Liver (tissue), 9 donors: ENCODE measurements around the gene GALK1. TPM values are rescaled to one million over a fixed set of nuclear protein-coding genes. Genes with fewer than 3 reads are reported as not detected.
"Not testable (repeated sequence)": the region's sequence is repeated elsewhere in the genome, so short reads cannot be mapped to it uniquely, and the experiment has no call there.

ENCODE experiments used
- DNase-seq: peaks from one replicate; pipeline ENCODE4 v3.0.0-alpha.2; 2017; ENCODE audit warnings: low spot score
- H3K27ac ChIP-seq, 2 donors: one replicate each; pipeline ENCODE4 v1.7.0; 2013; ENCODE audit warnings: inconsistent platforms in 2 of 2, low read length in 2 of 2, control low read depth in 1 of 2, low read depth in 1 of 2, mild to moderate bottlenecking in 1 of 2
- H3K27me3 ChIP-seq, 4 donors: one replicate each; pipeline versions ENCODE4 v1.6.1 to v1.7.0; 2013; ENCODE audit warnings: low read length in 3 of 4, inconsistent platforms in 1 of 4, mild to moderate bottlenecking in 1 of 4, moderate library complexity in 1 of 4; ENCODE audit not compliant: control insufficient read depth in 4 of 4, insufficient read depth in 4 of 4
- H3K36me3 ChIP-seq, 4 donors: one replicate each; pipeline versions ENCODE4 v1.6.1 to v1.7.0; 2013; ENCODE audit warnings: low read length in 3 of 4, mild to moderate bottlenecking in 3 of 4, low read depth in 1 of 4, moderate library complexity in 1 of 4; ENCODE audit not compliant: control insufficient read depth in 4 of 4, insufficient read depth in 3 of 4
- H3K4me1 ChIP-seq, 4 donors: one replicate each; pipeline versions ENCODE4 v1.6.1 to v1.7.0; 2013; ENCODE audit warnings: low read length in 3 of 4, mild to moderate bottlenecking in 3 of 4, moderate library complexity in 1 of 4; ENCODE audit not compliant: control insufficient read depth in 4 of 4, insufficient read depth in 4 of 4
- H3K4me3 ChIP-seq, 3 donors: one replicate each; pipeline versions ENCODE4 v1.6.1 to v1.7.0; 2013; ENCODE audit warnings: low read length in 3 of 3, control low read depth in 1 of 3, low read depth in 1 of 3, mild to moderate bottlenecking in 1 of 3
- H3K9ac ChIP-seq, 2 donors: one replicate each; pipeline ENCODE4 v1.7.0; 2013; ENCODE audit warnings: low read length in 2 of 2, mild to moderate bottlenecking in 2 of 2, moderate library complexity in 2 of 2, control low read depth in 1 of 2, low read depth in 1 of 2
- H3K9me3 ChIP-seq, 4 donors: one replicate each; pipeline versions ENCODE4 v1.6.1 to v1.7.0; 2013; ENCODE audit warnings: low read length in 3 of 4; ENCODE audit not compliant: control insufficient read depth in 4 of 4
- EGR1 ChIP-seq, 2 donors: IDR thresholded peaks; 2 replicates each; pipeline ENCODE4 v1.6.1; 2016 to 2018; ENCODE audit warnings: antibody characterized with exemption in 2 of 2, low read depth in 2 of 2
- FOXA1 ChIP-seq: IDR thresholded peaks from 2 replicates; pipeline ENCODE4 v1.6.1; 2016; ENCODE audit warnings: antibody characterized with exemption
- FOXA2 ChIP-seq: IDR thresholded peaks from 2 replicates; pipeline ENCODE4 v1.6.1; 2016; ENCODE audit warnings: antibody characterized with exemption
- GABPA ChIP-seq, 2 donors: IDR thresholded peaks in 1 of 2; conservative IDR thresholded peaks in 1 of 2; 2 replicates each; pipeline ENCODE4 v1.6.1; 2016; ENCODE audit warnings: antibody characterized with exemption in 2 of 2, mild to moderate bottlenecking in 1 of 2, moderate library complexity in 1 of 2
- HNF4A ChIP-seq, 2 donors: conservative IDR thresholded peaks; 2 replicates each; pipeline ENCODE4 v1.6.1; 2016; ENCODE audit warnings: antibody characterized with exemption in 2 of 2, mild to moderate bottlenecking in 2 of 2
- HNF4G ChIP-seq: IDR thresholded peaks from 2 replicates; pipeline ENCODE4 v1.6.1; 2016; ENCODE audit warnings: antibody characterized with exemption
- MAX ChIP-seq: IDR thresholded peaks from 2 replicates; pipeline ENCODE4 v1.6.1; 2016; ENCODE audit warnings: antibody characterized with exemption
- NR2F2 ChIP-seq: IDR thresholded peaks from 2 replicates; pipeline ENCODE4 v1.6.1; 2016; ENCODE audit warnings: antibody characterized with exemption
- RAD21 ChIP-seq, 2 donors: IDR thresholded peaks; 2 replicates each; pipeline ENCODE4 v1.6.1; 2016; ENCODE audit warnings: antibody characterized with exemption in 2 of 2, mild to moderate bottlenecking in 2 of 2
- REST ChIP-seq: IDR thresholded peaks from 2 replicates; pipeline ENCODE4 v1.6.1; 2016; ENCODE audit warnings: antibody characterized with exemption, mild to moderate bottlenecking
- RXRA ChIP-seq, 2 donors: IDR thresholded peaks; 2 replicates each; pipeline ENCODE4 v1.6.1; 2017 to 2018; ENCODE audit warnings: antibody characterized with exemption in 2 of 2, mild to moderate bottlenecking in 1 of 2
- SP1 ChIP-seq: IDR thresholded peaks from 2 replicates; pipeline ENCODE4 v1.6.1; 2018; ENCODE audit warnings: antibody characterized with exemption, mild to moderate bottlenecking
- TAF1 ChIP-seq: conservative IDR thresholded peaks from 2 replicates; pipeline ENCODE4 v1.6.1; 2016; ENCODE audit warnings: antibody characterized with exemption, mild to moderate bottlenecking
- YY1 ChIP-seq: IDR thresholded peaks from 2 replicates; pipeline ENCODE4 v1.6.1; 2016; ENCODE audit warnings: antibody characterized with exemption, mild to moderate bottlenecking
- ZBTB33 ChIP-seq: IDR thresholded peaks from 2 replicates; pipeline ENCODE4 v1.6.1; 2016; ENCODE audit warnings: antibody characterized with exemption
- WGBS: extraction: QIAGEN DNeasy Blood & Tissue Kit; methylation state at CpG from one replicate; pipeline ENCODE4 v1.1.7; 2013; 5-methylcytosine and 5-hydroxymethylcytosine counted together
- polyA plus RNA-seq, 2 donors: library from polyadenylated mRNA; stranded (reverse) in 1 of 2; unstranded in 1 of 2; fragments of 200-250 nt in 1 of 2; fragments of >200 nt in 1 of 2; fragmentation: Nextera tagmentation in 1 of 2; extraction: Ambion mirVana in 1 of 2; gene quantifications; one replicate each; pipeline versions ENCODE4 v1.2.1 to v1.2.3, GENCODE V29; 2013 to 2015
- total RNA-seq, 2 donors: library from RNA; depleted of rRNA; stranded (reverse); fragments of >200 nt; gene quantifications; one replicate each; pipeline ENCODE4 v1.2.3, GENCODE V29; 2014
- TF ChIP-seq, protein P1 (sequence below): IDR thresholded peaks from 2 replicates; pipeline ENCODE4 v1.6.1; 2016; ENCODE audit warnings: antibody characterized with exemption
- TF ChIP-seq, protein P2 (sequence below): fragments of 150-350 bp; IDR thresholded peaks from 2 replicates; pipeline ENCODE4 v1.5.1; 2017; ENCODE audit warnings: improper control_type of control experiment, low read depth, low read length; ENCODE audit not compliant: missing input control
- donor health status: healthy.
- donor health status: healthy.
- donor health status: healthy.
- donor health status: healthy.
- donor health status: healthy.

Gene GALK1
- total and polyA plus RNA-seq, 4 donors, result 59.0 to 230 (median 95.9) TPM

DNA sequence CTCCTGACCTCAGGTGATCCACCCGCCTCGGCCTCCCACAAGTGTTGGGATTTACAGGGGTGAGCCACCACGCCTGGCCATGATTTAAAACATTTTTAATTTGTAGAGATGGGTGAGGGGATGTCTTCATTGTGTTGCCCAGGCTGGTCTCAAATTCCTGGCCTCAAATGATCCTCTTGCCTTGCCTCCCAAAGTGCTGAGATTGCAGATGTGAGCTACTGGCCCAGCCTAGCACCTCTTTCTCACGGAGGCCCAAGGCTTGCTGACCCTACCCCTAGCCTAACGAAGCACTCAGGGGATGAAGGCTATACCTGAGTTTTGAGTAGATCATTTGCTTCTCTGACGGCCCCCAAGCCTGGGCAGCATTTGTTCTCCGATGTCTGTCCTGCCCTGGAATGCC lies 46.2 kb upstream of the GALK1 start (continued):
- no peak for TF ChIP-seq ZBTB33

DNA sequence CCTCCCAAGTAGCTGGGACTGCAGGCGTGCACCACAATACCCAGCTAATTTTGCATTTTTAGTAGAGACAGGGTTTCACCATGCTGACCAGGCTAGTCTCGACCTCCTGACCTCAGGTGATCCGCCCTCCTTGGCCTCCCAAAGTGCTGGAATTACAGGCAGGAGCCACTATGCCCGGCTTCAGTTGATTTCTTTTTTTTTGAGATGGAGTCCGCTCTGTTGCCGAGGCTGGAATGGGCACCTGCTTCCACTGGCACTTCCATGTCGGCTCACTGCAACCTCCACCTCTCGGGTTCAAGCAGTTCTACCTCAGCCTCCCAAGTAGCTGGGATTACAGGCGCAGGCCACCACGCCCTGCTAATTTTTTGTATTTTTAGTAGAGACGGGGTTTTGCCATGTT lies 45.8 kb upstream of the GALK1 start:
- not testable (repeated sequence) for H3K27ac ChIP-seq

DNA sequence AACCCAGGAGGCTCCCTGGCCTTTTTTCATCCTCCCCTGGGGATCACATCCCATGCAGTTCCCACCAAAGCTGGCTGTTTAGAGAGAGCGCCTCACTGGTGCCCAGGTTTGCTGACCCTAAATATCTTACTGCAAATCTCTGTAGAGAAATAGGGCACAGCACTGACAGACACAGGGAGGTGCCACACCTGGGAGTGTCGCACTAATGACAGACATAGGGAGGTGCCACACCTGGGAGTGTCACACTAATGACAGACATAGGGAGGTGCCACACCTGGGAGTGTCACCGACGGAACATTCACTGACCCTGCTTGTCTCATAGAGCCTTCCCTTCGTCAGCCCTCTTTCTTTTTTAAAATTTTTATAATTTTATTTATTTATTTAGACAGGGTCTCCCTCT lies 45.2 kb upstream of the GALK1 start:
- Histone ChIP-seq H3K9ac (no peak overlapping the region), H3K4me1 (peaks cover 0 to 27% (median 17%) of the 10 kb centered on the region in 4 donors), H3K36me3 (peaks cover 10 to 33% (median 14%) of the 10 kb centered on the region in 4 donors), H3K9me3 (no peaks in the 10 kb centered on the region), H3K27me3 (no peaks in the 10 kb centered on the region), H3K4me3 (no peak overlapping the region), H3K27ac (no peak overlapping the region)
- no peak for DNase-seq
- TF ChIP-seq HNF4A (conservative IDR thresholded peaks at IDR 0.05) (no peak), SP1 (no peak), HNF4G (no peak), RAD21 (IDR thresholded peaks at IDR 0.05) (no peak), FOXA1 (no peak), FOXA2 (no peak), RXRA (IDR thresholded peaks at IDR 0.05) (no peak), MAX (no peak), EGR1 (IDR thresholded peaks at IDR 0.05; ENCODE audit: low read depth in 2 of 2) (no peak), NR2F2 (no peak), TAF1 (no peak), YY1 (no peak), GABPA (IDR thresholded peaks at IDR 0.05 in 1 of 2, conservative IDR thresholded peaks at IDR 0.05 in 1 of 2) (no peak), REST (no peak), ZBTB33 (no peak)
- TF ChIP-seq, protein P1, sequence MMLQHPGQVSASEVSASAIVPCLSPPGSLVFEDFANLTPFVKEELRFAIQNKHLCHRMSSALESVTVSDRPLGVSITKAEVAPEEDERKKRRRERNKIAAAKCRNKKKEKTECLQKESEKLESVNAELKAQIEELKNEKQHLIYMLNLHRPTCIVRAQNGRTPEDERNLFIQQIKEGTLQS, result no peak
- TF ChIP-seq, protein P2, sequence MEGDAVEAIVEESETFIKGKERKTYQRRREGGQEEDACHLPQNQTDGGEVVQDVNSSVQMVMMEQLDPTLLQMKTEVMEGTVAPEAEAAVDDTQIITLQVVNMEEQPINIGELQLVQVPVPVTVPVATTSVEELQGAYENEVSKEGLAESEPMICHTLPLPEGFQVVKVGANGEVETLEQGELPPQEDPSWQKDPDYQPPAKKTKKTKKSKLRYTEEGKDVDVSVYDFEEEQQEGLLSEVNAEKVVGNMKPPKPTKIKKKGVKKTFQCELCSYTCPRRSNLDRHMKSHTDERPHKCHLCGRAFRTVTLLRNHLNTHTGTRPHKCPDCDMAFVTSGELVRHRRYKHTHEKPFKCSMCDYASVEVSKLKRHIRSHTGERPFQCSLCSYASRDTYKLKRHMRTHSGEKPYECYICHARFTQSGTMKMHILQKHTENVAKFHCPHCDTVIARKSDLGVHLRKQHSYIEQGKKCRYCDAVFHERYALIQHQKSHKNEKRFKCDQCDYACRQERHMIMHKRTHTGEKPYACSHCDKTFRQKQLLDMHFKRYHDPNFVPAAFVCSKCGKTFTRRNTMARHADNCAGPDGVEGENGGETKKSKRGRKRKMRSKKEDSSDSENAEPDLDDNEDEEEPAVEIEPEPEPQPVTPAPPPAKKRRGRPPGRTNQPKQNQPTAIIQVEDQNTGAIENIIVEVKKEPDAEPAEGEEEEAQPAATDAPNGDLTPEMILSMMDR, result no peak
- 93% methylated on average over 5 of the region's 5 CpGs for WGBS

More for the DNA sequence above, 45.8 kb upstream of the GALK1 start:
- not testable (repeated sequence) for H3K9ac ChIP-seq, H3K4me3 ChIP-seq, DNase-seq, H3K9me3 ChIP-seq, H3K27me3 ChIP-seq
- Histone ChIP-seq H3K4me1 (peaks cover 0 to 27% (median 17%) of the 10 kb centered on the region in 4 donors), H3K36me3 (peaks cover 10 to 33% (median 14%) of the 10 kb centered on the region in 4 donors)
- 97% methylated on average over 11 of the region's 11 CpGs for WGBS
